Fibroblast of lung (primary cell): ENCODE results near the gene TMC6. TPM values are rescaled to one million over a fixed set of nuclear protein-coding genes. Genes with fewer than 3 reads are reported as not detected.

Experiments
- DNase-seq, 2 donors: peaks; one replicate each; pipeline versions ENCODE4 v3.0.0 to v3.0.0-alpha.2; 2010; ENCODE audit warnings: low read depth in 2 of 2
- H2AFZ ChIP-seq: 2 replicates; pipeline ENCODE4 v1.5.1; 2012; ENCODE audit warnings: low read length, control low read depth, inconsistent platforms
- H3K27ac ChIP-seq: 2 replicates; pipeline ENCODE4 v1.5.1; 2011; ENCODE audit warnings: low read length, control low read depth; ENCODE audit not compliant: insufficient read depth
- H3K27me3 ChIP-seq: 2 replicates; pipeline ENCODE4 v1.5.1; 2011; ENCODE audit warnings: mild to moderate bottlenecking, low read length; ENCODE audit not compliant: control insufficient read depth, insufficient read depth
- H3K36me3 ChIP-seq: 2 replicates; pipeline ENCODE4 v1.5.1; 2011; ENCODE audit warnings: low read length; ENCODE audit not compliant: control insufficient read depth, insufficient read depth
- H3K4me1 ChIP-seq: 2 replicates; pipeline ENCODE4 v1.5.1; 2011; ENCODE audit warnings: low read length; ENCODE audit not compliant: control insufficient read depth, insufficient read depth; ENCODE audit errors: extremely low read depth
- H3K4me2 ChIP-seq: 2 replicates; pipeline ENCODE4 v1.5.1; 2011; ENCODE audit warnings: low read length, control low read depth; ENCODE audit not compliant: insufficient read depth; ENCODE audit errors: extremely low read depth
- H3K4me3 ChIP-seq, 4 experiments: fragments of 200-600 bp in 1 of 4; sonication (generic) in 1 of 4; replicated peaks in 1 of 4; 2 replicates each; pipeline ENCODE4 v1.5.1; 2011 to 2016; ENCODE audit warnings: low read length in 4 of 4, low read depth in 3 of 4, mild to moderate bottlenecking in 3 of 4, control low read depth in 2 of 4, inconsistent platforms in 1 of 4, mixed read lengths in 1 of 4; ENCODE audit not compliant: insufficient read depth in 1 of 4; ENCODE audit errors: control extremely low read depth in 1 of 4
- H3K79me2 ChIP-seq: 2 replicates; pipeline ENCODE4 v1.5.1; 2012; ENCODE audit warnings: mild to moderate bottlenecking, low read length, inconsistent platforms; ENCODE audit not compliant: control insufficient read depth, insufficient read depth
- H3K9ac ChIP-seq: 2 replicates; pipeline ENCODE4 v1.5.1; 2011; ENCODE audit warnings: mild to moderate bottlenecking, low read length, control low read depth; ENCODE audit not compliant: insufficient read depth
- H3K9me3 ChIP-seq: 2 replicates; pipeline ENCODE4 v1.5.1; 2012; ENCODE audit warnings: low read depth, low read length; ENCODE audit not compliant: control insufficient read depth, insufficient read depth
- H4K20me1 ChIP-seq: 2 replicates; pipeline ENCODE4 v1.5.1; 2011; ENCODE audit warnings: low read length; ENCODE audit not compliant: control insufficient read depth, insufficient read depth; ENCODE audit errors: extremely low read depth
- EZH2 ChIP-seq: IDR thresholded peaks from 2 replicates; pipeline ENCODE4 v1.5.1; 2012; ENCODE audit warnings: low read length, control low read depth, mild to moderate bottlenecking; ENCODE audit errors: missing control alignments
- polyA plus RNA-seq, 2 donors: library from polyadenylated mRNA; depleted of rRNA in 1 of 2; stranded (reverse) in 1 of 2; unstranded in 1 of 2; fragments of >200 nt; gene quantifications; 2 replicates each; pipeline ENCODE4 v1.2.1, GENCODE V29; 2011 to 2012; ENCODE audit warnings: missing spikeins in 1 of 2
- total RNA-seq: library from RNA; depleted of rRNA; stranded (reverse); fragments of >200 nt; gene quantifications from 2 replicates; pipeline ENCODE4 v1.2.1, GENCODE V29; 2014
- TF ChIP-seq, protein P1 (sequence below), 2 donors: IDR thresholded peaks in 1 of 2; conservative IDR thresholded peaks in 1 of 2; 1 replicate in 1 of 2; 2 replicates in 1 of 2; pipeline ENCODE4 v1.5.1; 2011 to 2012; ENCODE audit warnings: low read length in 2 of 2, control low read depth in 1 of 2, inconsistent platforms in 1 of 2, low read depth in 1 of 2, mild to moderate bottlenecking in 1 of 2

TMC6 gene
- total and polyA plus RNA-seq, 2 donors (not counting 1 experiment from before 2014, with no cell fraction given): 0.17 to 1.3 TPM

GRCh38 chr17:78103311-78103710 lies 25.2 kb downstream of the TMC6 start:
- no peak overlapping the region for H2AFZ ChIP-seq
- TF ChIP-seq EZH2: no peak
- TF ChIP-seq, protein P1, sequence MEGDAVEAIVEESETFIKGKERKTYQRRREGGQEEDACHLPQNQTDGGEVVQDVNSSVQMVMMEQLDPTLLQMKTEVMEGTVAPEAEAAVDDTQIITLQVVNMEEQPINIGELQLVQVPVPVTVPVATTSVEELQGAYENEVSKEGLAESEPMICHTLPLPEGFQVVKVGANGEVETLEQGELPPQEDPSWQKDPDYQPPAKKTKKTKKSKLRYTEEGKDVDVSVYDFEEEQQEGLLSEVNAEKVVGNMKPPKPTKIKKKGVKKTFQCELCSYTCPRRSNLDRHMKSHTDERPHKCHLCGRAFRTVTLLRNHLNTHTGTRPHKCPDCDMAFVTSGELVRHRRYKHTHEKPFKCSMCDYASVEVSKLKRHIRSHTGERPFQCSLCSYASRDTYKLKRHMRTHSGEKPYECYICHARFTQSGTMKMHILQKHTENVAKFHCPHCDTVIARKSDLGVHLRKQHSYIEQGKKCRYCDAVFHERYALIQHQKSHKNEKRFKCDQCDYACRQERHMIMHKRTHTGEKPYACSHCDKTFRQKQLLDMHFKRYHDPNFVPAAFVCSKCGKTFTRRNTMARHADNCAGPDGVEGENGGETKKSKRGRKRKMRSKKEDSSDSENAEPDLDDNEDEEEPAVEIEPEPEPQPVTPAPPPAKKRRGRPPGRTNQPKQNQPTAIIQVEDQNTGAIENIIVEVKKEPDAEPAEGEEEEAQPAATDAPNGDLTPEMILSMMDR (conservative IDR thresholded peaks at IDR 0.05 in 1 of 2, IDR thresholded peaks at IDR 0.05 in 1 of 2; ENCODE audit: low read depth in 1 of 2, low read length in 2 of 2): no peak
- no peak overlapping the region for H3K4me3 ChIP-seq
- H3K4me1 ChIP-seq: no peaks in the 10 kb centered on the region
- H3K79me2 ChIP-seq: no peaks in the 10 kb centered on the region
- H3K27ac ChIP-seq: no peak overlapping the region
- H3K4me2 ChIP-seq: no peak overlapping the region
- DNase-seq: no peak
- no peaks in the 10 kb centered on the region for H4K20me1 ChIP-seq
- H3K27me3 ChIP-seq: no peaks in the 10 kb centered on the region
- H3K9ac ChIP-seq: no peak overlapping the region
- no peaks in the 10 kb centered on the region for H3K9me3 ChIP-seq
- H3K36me3 ChIP-seq: peaks cover 2% of the 10 kb centered on the region

DNA sequence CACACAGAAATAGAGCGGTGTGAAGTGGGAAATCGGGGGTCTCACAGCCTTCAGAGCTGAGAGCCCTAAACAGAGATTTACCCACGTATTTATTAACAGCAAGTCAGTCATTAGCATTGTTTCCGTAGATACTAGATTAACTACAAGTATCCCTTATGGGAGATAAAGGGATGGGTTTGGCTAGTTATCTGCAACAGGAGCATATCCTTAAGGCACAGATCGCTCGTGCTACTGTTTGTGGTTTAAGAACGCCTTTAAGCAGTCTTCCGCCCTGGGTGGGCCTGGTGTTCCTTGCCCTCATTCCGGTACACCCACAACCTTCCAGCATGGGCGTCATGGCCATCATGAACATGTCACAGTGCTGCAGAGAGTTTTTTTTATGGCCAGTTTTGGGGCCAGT lies 27.0 kb downstream of the TMC6 start:
- no peak overlapping the region for H2AFZ ChIP-seq
- H3K9ac ChIP-seq: no peak overlapping the region
- H3K9me3 ChIP-seq: no peaks in the 10 kb centered on the region
- no peak overlapping the region for H3K4me3 ChIP-seq
- DNase-seq: no peak
- H3K27me3 ChIP-seq: no peaks in the 10 kb centered on the region
- H4K20me1 ChIP-seq: no peaks in the 10 kb centered on the region
- no peaks in the 10 kb centered on the region for H3K4me1 ChIP-seq
- no peaks in the 10 kb centered on the region for H3K79me2 ChIP-seq
- peaks cover 2% of the 10 kb centered on the region for H3K36me3 ChIP-seq
- H3K4me2 ChIP-seq: no peak overlapping the region
- no peak for TF ChIP-seq EZH2
- TF ChIP-seq, protein P1 (conservative IDR thresholded peaks at IDR 0.05 in 1 of 2, IDR thresholded peaks at IDR 0.05 in 1 of 2; ENCODE audit: low read depth in 1 of 2, low read length in 2 of 2): no peak
- no peak overlapping the region for H3K27ac ChIP-seq

GRCh38 chr17:78101112-78101511 lies 27.4 kb downstream of the TMC6 start:
- Histone ChIP-seq H2AFZ (no peak overlapping the region), H3K9ac (no peak overlapping the region), H3K4me2 (no peak overlapping the region), H4K20me1 (no peaks in the 10 kb centered on the region), H3K27ac (no peak overlapping the region), H3K79me2 (no peaks in the 10 kb centered on the region), H3K9me3 (no peaks in the 10 kb centered on the region), H3K4me3 (no peak overlapping the region), H3K27me3 (no peaks in the 10 kb centered on the region), H3K36me3 (peaks cover 2% of the 10 kb centered on the region), H3K4me1 (no peaks in the 10 kb centered on the region)
- DNase-seq: no peak
- TF ChIP-seq, protein P1 (conservative IDR thresholded peaks at IDR 0.05 in 1 of 2, IDR thresholded peaks at IDR 0.05 in 1 of 2; ENCODE audit: low read depth in 1 of 2, low read length in 2 of 2): no peak
- TF ChIP-seq EZH2: no peak
